Trophoblast cell (in vitro differentiated cells and primary cell): ENCODE results near the gene PTPRT.

Source experiments
- DNase-seq, 2 donors: peaks; one replicate each; pipeline ENCODE4 v3.0.0-alpha.2; 2016
- H2AFZ ChIP-seq: 2 replicates; pipeline ENCODE4 v1.6.1; 2013; ENCODE audit warnings: low read length, moderate library complexity, mild to moderate bottlenecking; ENCODE audit not compliant: insufficient read depth, poor library complexity
- H2AK5ac ChIP-seq: 2 replicates; pipeline ENCODE4 v1.6.1; 2013; ENCODE audit warnings: mild to moderate bottlenecking, low read length
- H2BK120ac ChIP-seq: 2 replicates; pipeline ENCODE4 v1.6.1; 2013; ENCODE audit warnings: low read length, mild to moderate bottlenecking, moderate library complexity; ENCODE audit not compliant: insufficient read depth, poor library complexity
- H2BK12ac ChIP-seq: 2 replicates; pipeline ENCODE4 v1.6.1; 2013; ENCODE audit warnings: mild to moderate bottlenecking, low read length, moderate library complexity
- H2BK5ac ChIP-seq: 2 replicates; pipeline ENCODE4 v1.6.1; 2013; ENCODE audit warnings: low read length, low read depth, moderate library complexity, mild to moderate bottlenecking; ENCODE audit not compliant: poor library complexity
- H3K14ac ChIP-seq: 2 replicates; pipeline ENCODE4 v1.6.1; 2013; ENCODE audit warnings: mild to moderate bottlenecking, low read length
- H3K18ac ChIP-seq: 2 replicates; pipeline ENCODE4 v1.6.1; 2013; ENCODE audit warnings: mild to moderate bottlenecking, low read length
- H3K23ac ChIP-seq: 2 replicates; pipeline ENCODE4 v1.6.1; 2013; ENCODE audit warnings: low read length
- H3K27ac ChIP-seq: 2 replicates; pipeline ENCODE4 v1.5.1; 2013; ENCODE audit warnings: low read depth, mild to moderate bottlenecking, inconsistent platforms, low read length, moderate library complexity
- H3K27me3 ChIP-seq: 2 replicates; pipeline ENCODE4 v1.6.1; 2013; ENCODE audit warnings: inconsistent platforms, mild to moderate bottlenecking, low read length, moderate library complexity; ENCODE audit not compliant: insufficient read depth
- H3K36me3 ChIP-seq, 2 experiments: 1 replicate in 1 of 2; 2 replicates in 1 of 2; pipeline ENCODE4 v1.6.1; 2013; ENCODE audit warnings: low read length in 2 of 2, mild to moderate bottlenecking in 2 of 2, moderate library complexity in 1 of 2; ENCODE audit not compliant: insufficient read depth in 2 of 2, control insufficient read depth in 1 of 2
- H3K4ac ChIP-seq: 2 replicates; pipeline ENCODE4 v1.6.1; 2013; ENCODE audit warnings: low read depth, mild to moderate bottlenecking, low read length, moderate library complexity
- H3K4me1 ChIP-seq, 2 experiments: 1 replicate in 1 of 2; 2 replicates in 1 of 2; pipeline ENCODE4 v1.6.1; 2013; ENCODE audit warnings: low read length in 2 of 2, mild to moderate bottlenecking in 2 of 2, moderate library complexity in 1 of 2; ENCODE audit not compliant: insufficient read depth in 2 of 2, control insufficient read depth in 1 of 2
- H3K4me2 ChIP-seq: 2 replicates; pipeline ENCODE4 v1.6.1; 2013; ENCODE audit warnings: inconsistent platforms, mild to moderate bottlenecking, low read length, moderate library complexity
- H3K4me3 ChIP-seq: 2 replicates; pipeline ENCODE4 v1.5.1; 2013; ENCODE audit warnings: mild to moderate bottlenecking, low read depth, low read length, inconsistent platforms
- H3K79me1 ChIP-seq: one replicate; pipeline ENCODE4 v1.6.1; 2013; ENCODE audit warnings: low read length
- H3K79me2 ChIP-seq: 2 replicates; pipeline ENCODE4 v1.6.1; 2013; ENCODE audit warnings: low read length, mild to moderate bottlenecking; ENCODE audit not compliant: control insufficient read depth, insufficient read depth, poor library complexity
- H3K9ac ChIP-seq: 2 replicates; pipeline ENCODE4 v1.6.1; 2013; ENCODE audit warnings: mild to moderate bottlenecking, low read length
- H3K9me3 ChIP-seq: 2 replicates; pipeline ENCODE4 v1.6.1; 2013; ENCODE audit warnings: low read depth, mild to moderate bottlenecking, control low read depth, inconsistent platforms, low read length; ENCODE audit not compliant: insufficient read depth
- H4K12ac ChIP-seq: 2 replicates; pipeline ENCODE4 v1.6.1; 2013; ENCODE audit warnings: low read depth, mild to moderate bottlenecking, low read length, moderate library complexity
- H4K8ac ChIP-seq: 2 replicates; pipeline ENCODE4 v1.6.1; 2013; ENCODE audit warnings: low read depth, mild to moderate bottlenecking, low read length, moderate library complexity
- H4K91ac ChIP-seq: one replicate; pipeline ENCODE4 v1.6.1; 2013; ENCODE audit warnings: low read depth, mild to moderate bottlenecking, low read length, moderate library complexity
- WGBS: extraction: QIAGEN DNeasy Blood & Tissue Kit; methylation state at CpG from one replicate; pipeline ENCODE4 v1.1.7; 2013; ENCODE audit warnings: missing lambda C conversion rate; ENCODE audit not compliant: insufficient read length, insufficient coverage; ENCODE audit errors: extremely low coverage; 5-methylcytosine and 5-hydroxymethylcytosine counted together

Gene PTPRT

DNA sequence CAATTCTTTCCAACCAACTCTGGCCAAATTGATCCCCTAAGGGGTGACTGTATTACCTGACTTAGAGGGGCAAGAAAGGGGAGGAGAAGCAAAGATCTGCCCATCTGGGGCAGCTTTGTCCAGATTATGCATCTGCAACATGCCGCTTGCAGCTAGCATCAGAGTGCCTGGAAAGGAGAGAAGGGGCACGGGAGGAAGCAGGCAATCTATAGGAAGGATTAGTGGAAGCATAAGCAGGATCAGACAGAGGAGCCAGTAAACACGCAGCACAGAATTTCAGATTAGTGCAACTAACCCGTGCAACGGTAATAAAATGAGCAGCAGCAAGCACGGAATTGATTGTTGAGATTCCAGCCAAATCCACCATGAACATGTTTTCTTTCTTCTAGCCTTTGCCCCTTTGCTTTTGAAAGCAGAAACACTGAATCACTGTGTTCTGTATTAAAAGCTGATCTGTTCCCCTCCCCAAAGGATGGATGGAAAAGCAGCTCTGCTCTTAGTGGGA, 927.9 kb downstream of the PTPRT start:
- WGBS: no CpG with 5 or more reads among the region's 6 CpGs

DNA sequence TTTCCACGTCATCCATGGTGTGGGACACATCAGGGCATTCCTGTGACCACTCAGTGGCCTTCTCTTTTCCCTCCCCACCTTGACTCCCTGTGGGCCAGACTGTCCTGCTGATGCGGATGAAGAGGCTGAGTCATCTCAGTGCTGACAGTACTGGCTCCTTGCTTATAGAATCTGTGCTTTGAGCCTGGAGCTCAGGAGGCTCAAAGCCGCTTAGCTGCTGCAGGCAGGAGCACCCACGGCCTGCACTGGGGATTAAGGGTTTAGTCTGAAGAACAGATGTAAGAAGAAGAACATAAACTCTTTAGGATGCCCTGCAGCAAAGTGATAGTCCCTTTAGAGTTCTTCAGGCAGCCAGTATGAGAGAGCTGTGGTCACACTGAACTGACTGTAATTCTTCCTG, 929.5 kb downstream of the PTPRT start:
- Histone ChIP-seq H3K9ac (no peak overlapping the region), H3K4me3 (no peak overlapping the region), H3K4me1 (no peaks in the 10 kb centered on the region), H2AFZ (no peak overlapping the region), H3K23ac (no peak overlapping the region), H3K36me3 (no peaks in the 10 kb centered on the region), H2BK5ac (no peak overlapping the region), H3K27me3 (no peaks in the 10 kb centered on the region), H4K8ac (no peak overlapping the region), H2BK120ac (no peak overlapping the region), H3K79me1 (no peaks in the 10 kb centered on the region), H3K4ac (no peak overlapping the region), H3K27ac (no peak overlapping the region), H3K9me3 (no peaks in the 10 kb centered on the region), H4K91ac (no peak overlapping the region), H3K79me2 (no peaks in the 10 kb centered on the region), H3K14ac (no peak overlapping the region), H4K12ac (no peak overlapping the region), H3K4me2 (no peak overlapping the region), H2BK12ac (no peak overlapping the region), H3K18ac (no peak overlapping the region), H2AK5ac (no peak overlapping the region)
- no CpG with 5 or more reads among the region's 4 CpGs for WGBS
- DNase-seq: no peak

More for the DNA sequence above, 927.9 kb downstream of the PTPRT start:
- no peaks in the 10 kb centered on the region for H3K4me1 ChIP-seq
- H3K27ac ChIP-seq: no peak overlapping the region
- no peak overlapping the region for H4K8ac ChIP-seq
- H4K91ac ChIP-seq: no peak overlapping the region
- no peak overlapping the region for H2AFZ ChIP-seq
- no peaks in the 10 kb centered on the region for H3K36me3 ChIP-seq
- H3K4me2 ChIP-seq: no peak overlapping the region
- H3K23ac ChIP-seq: no peak overlapping the region
- no peaks in the 10 kb centered on the region for H3K27me3 ChIP-seq
- H3K79me1 ChIP-seq: no peaks in the 10 kb centered on the region
- no peak overlapping the region for H2AK5ac ChIP-seq
- no peak overlapping the region for H3K14ac ChIP-seq
- no peak for DNase-seq
- H2BK120ac ChIP-seq: no peak overlapping the region
- no peak overlapping the region for H4K12ac ChIP-seq
- no peak overlapping the region for H3K4me3 ChIP-seq
- no peak overlapping the region for H3K18ac ChIP-seq
- no peak overlapping the region for H3K9ac ChIP-seq
- H2BK12ac ChIP-seq: no peak overlapping the region
- no peak overlapping the region for H3K4ac ChIP-seq
- H3K79me2 ChIP-seq: no peaks in the 10 kb centered on the region
- no peak overlapping the region for H2BK5ac ChIP-seq
- no peaks in the 10 kb centered on the region for H3K9me3 ChIP-seq

DNA sequence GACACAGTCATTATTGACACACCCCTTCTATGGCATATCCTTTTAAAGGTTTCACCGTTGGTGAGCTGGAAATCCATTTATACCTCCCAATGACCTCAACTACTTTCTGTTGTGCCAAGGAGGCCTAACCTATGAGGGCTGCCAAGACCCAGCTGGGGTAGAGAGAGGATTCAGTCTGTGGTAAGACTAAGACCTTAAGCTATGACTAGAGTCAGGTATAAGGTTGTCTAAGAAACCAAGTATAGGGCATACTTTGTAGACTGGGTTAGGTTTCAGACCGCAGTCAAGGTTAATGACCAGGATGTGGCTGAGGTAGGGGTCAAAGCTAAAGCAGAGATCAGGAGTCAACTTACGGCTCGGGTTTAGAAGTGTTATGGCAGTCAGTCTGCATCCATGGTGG, 930.3 kb downstream of the PTPRT start:
- Histone ChIP-seq H2AFZ (no peak overlapping the region), H3K9ac (no peak overlapping the region), H3K4me2 (no peak overlapping the region), H3K9me3 (no peaks in the 10 kb centered on the region), H3K27ac (no peak overlapping the region), H3K23ac (no peak overlapping the region), H3K4ac (no peak overlapping the region), H3K79me1 (no peaks in the 10 kb centered on the region), H2BK5ac (no peak overlapping the region), H3K4me3 (no peak overlapping the region), H3K18ac (no peak overlapping the region), H3K27me3 (no peaks in the 10 kb centered on the region), H4K8ac (no peak overlapping the region), H2BK12ac (no peak overlapping the region), H4K12ac (no peak overlapping the region), H2AK5ac (no peak overlapping the region), H3K14ac (no peak overlapping the region), H3K36me3 (no peaks in the 10 kb centered on the region), H4K91ac (no peak overlapping the region), H3K79me2 (no peaks in the 10 kb centered on the region), H2BK120ac (no peak overlapping the region), H3K4me1 (no peaks in the 10 kb centered on the region)
- no CpG with 5 or more reads among the region's 4 CpGs for WGBS
- no peak for DNase-seq

DNA sequence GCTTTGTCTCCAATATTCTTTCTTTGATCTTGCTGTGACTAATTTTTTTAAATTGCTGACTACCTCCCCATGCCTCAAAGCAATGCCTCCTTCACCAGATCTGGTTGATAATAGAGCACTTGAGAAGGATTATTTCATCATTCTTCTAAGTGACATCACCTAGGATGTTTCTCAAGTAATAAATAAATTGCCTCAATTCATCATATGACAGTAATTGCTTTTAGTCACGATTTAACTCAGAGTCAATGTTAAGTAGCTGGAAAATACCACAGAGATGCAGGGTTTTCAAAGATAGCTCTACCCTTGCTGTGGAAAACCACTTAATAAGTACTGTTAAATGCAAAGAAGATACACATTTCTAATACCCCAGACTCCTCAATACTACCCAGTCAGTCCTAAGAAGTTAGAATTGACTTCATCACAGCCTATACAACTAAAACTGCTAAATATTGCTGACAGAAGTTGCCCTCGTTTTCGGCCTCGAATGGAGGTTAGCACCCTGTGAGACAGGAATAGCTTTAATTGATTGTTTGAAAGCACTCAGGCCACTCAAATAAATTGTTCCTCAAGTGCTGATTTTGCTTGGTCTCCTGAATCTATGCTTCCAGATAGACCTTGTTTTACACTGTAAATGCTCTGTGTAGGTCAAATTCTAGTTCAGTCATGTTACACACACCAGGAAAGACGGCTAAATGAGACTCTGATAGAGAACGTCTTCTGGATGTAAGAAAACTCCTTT, 931.0 kb downstream of the PTPRT start:
- Histone ChIP-seq H2AFZ (no peak overlapping the region), H3K4ac (no peak overlapping the region), H4K12ac (no peak overlapping the region), H3K27ac (no peak overlapping the region), H3K4me3 (no peak overlapping the region), H2AK5ac (no peak overlapping the region), H2BK120ac (no peak overlapping the region), H3K36me3 (no peaks in the 10 kb centered on the region), H2BK5ac (no peak overlapping the region), H3K9me3 (peaks cover 2% of the 10 kb centered on the region), H3K4me2 (no peak overlapping the region), H4K91ac (no peak overlapping the region), H3K14ac (no peak overlapping the region), H3K79me1 (no peaks in the 10 kb centered on the region), H3K9ac (no peak overlapping the region), H3K4me1 (no peaks in the 10 kb centered on the region), H3K27me3 (no peaks in the 10 kb centered on the region), H3K23ac (no peak overlapping the region), H3K79me2 (no peaks in the 10 kb centered on the region), H2BK12ac (no peak overlapping the region), H3K18ac (no peak overlapping the region), H4K8ac (no peak overlapping the region)
- DNase-seq: no peak
- WGBS: no CpG with 5 or more reads among the region's 6 CpGs
